K562 (cell line): ENCODE measurements around the gene SUDS3.

ENCODE experiments used
- DNMT1 ChIP-seq: fragments of 450-650 bp; IDR thresholded peaks from 2 replicates; pipeline ENCODE4 v1.6.1; 2016; ENCODE audit warnings: antibody characterized with exemption, mild to moderate bottlenecking
- E2F1 ChIP-seq: sonication (generic); formaldehyde crosslinking; IDR thresholded peaks from 2 replicates; pipeline ENCODE4 v1.8.1; 2023; ENCODE audit warnings: mild to moderate bottlenecking, missing genetic modification reagents, moderate library complexity
- IRF9 ChIP-seq: fragments of 450-650 bp; IDR thresholded peaks from 2 replicates; pipeline ENCODE4 v1.6.1; 2016; ENCODE audit warnings: missing biosample characterization, missing genetic modification characterization
- KDM1A ChIP-seq, 2 experiments: fragments of 450-650 bp; IDR thresholded peaks; 2 replicates each; pipeline ENCODE4 v1.6.1; 2016; ENCODE audit warnings: mild to moderate bottlenecking in 2 of 2
- MXI1 ChIP-seq: IDR thresholded peaks from 2 replicates; pipeline ENCODE4 v1.6.1; 2011; ENCODE audit warnings: low read depth, mild to moderate bottlenecking, improper control_type of control experiment, low read length
- POLR2AphosphoS5 ChIP-seq: IDR thresholded peaks from 2 replicates; pipeline ENCODE4 v1.6.1; 2011; ENCODE audit warnings: mild to moderate bottlenecking, low read depth, low read length, moderate library complexity; ENCODE audit not compliant: control insufficient read depth, insufficient read depth
- TCF7L2 ChIP-seq: fragments of 150-350 bp; IDR thresholded peaks from 2 replicates; pipeline ENCODE4 v1.6.1; 2016; ENCODE audit warnings: low read depth, mild to moderate bottlenecking, low read length, moderate library complexity

- TF ChIP-seq POLR2AphosphoS5 (no peak), IRF9 (tag) (no peak), E2F1 (CRISPR knock-in tag) (no peak), KDM1A (IDR thresholded peaks at IDR 0.05) (no peak), DNMT1 (no peak), MXI1 (no peak), TCF7L2 (no peak)
Observed at GRCh38 chr12:118334939-118335567, 41.3 kb upstream of the SUDS3 start.
